ENCODE data around the gene TFB2M.

Gene TFB2M

DNA sequence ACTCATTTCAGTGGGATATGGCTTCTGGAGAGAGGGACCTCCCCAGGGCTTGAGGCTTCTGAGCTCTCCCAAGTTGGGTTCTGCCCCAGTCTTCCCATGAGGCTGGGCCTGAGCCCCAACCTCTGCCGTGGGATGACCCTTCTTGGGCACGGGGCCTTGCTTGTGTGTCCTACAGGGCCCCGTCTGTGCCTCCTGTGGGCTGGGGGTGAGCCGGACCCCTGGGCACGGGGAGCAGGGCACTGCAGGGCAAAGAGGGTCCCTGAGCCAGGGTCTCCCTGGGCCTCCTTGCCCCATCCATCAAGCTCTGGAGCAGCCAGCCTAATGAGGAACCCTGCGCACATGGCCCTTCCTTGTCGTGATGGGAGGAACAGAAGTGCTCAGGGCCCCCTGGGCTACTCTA lies 53.8 kb downstream of the TFB2M start:
- DNase-seq = no peak

- no peak for DNase-seq
These were observed 54.9 kb downstream of the TFB2M start for GRCh38 chr1:246511203-246511602.

DNA sequence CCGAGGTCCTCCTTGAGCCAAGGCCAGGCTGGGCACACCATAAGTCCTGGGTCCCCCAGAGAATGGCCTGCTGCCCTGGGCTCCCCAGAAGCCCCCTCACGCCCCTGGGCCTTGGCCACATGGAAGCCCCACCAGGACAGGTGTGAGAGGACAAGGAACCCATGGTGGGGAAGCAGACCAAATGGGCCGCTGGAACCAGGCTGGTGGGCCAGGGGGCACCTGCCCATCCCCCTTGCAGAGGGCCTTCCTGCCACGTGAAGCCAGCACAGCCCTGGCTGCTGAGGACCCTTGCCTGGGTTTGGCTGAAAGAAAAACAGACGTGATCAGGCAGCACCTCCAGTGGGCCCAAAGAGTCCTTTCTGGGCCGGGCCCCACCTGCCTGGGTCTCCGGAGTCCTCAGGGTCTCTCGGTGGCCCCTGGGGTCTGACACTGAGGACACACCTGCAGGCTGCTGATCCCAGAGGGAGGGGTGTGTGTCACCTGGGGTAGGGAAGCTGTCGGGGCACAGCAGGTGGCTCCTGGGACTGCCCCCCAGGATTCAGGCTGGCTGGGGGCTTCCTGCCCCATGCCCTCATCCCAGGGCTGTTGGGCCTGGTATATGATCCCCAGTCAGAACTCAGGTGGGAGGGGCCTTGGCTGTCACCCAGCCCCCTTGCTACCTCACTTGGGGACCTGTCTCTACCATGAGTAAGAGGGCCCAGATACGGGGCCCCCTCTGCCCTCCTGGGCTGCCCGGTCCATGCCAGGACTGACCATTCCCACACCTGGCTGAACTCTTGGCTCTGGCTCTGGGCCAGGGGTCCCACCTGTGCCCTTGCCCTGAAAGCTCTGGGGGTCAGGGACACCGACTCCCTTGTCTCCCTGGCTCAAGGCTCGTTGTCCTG lies 55.7 kb downstream of the TFB2M start:
- DNase-seq = no peak

DNA sequence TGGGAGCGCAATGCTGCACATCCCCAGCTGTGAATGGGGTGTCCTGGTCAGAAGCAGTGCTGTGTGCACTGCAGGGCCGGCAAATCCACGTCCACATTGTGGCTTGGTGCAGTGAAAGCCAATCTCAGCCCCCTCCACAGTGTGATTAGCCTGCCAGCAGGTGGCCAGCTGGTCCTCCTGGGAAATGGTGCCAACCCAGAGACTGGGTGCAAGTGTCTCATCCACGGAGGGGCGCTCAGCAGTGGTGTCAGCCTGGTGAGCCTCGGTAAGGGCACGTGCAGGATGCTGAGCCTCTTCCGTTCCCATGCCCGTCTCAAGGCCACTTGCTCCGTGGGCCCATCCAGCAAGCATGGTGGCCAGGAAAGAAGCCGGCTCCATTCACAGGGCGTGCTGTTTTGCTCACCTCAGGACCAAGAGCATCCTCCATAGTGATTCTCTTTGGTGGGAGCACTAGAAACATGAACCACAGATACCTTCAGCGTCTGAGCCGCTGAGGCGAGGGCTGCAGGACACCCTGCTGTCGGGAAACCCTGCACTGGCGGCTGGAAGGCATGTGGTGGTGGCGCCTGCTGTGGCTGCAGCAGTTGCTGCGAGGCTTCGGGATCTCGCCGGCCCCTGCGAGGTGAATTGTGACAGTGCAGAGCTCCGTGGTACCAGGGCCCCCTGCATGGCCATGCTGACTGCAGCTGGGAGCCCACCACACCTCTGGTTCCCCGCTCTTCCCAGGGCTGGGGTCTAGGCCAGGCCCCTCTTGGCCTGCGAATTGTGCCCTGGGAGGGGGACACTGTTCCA lies 57.0 kb downstream of the TFB2M start:
- DNase-seq = no peak

DNA sequence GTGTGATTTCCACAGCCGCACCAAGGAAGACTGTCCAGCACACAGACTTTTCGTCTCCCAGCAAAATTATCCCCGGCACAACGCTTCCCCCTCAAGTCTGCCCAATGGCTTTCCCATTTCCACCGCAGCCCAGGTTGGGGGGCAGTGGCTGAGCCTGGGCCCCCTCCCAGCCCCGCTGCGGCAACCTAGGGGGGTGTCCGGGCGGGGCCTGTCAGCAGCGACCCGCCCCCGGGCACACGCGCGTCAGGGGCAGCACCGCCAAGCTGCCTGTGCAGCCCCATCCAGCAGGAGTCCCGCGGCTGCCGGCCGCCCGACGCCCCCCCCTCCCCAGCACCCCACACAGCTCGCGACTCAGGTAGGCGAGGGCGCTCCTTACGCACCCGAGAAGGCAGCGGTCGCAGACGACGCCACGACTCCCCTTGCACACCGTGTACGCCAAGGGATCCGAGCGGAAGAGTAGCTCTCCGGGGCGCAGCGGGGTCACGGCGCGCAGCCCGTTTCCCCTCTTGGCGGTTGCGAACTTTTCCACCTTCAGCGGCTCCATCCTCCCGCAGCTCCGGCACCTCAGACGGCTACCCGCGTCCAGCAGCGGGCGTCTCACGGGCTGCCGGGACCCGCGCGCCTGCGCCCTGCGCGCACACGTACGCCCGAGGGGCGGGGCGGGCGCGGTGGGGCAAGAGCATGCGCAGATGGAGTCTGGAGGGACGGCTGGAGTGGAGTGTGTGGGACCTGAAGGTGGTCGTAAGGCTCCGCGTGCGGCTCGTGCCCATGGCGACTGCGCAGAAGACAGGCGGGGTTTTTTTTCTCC lies 59.2 kb downstream of the TFB2M start, which contains the start of gene SMYD3:
TSS of gene SMYD3 (minus strand) at position 606 of the 808 bp plus-strand sequence.
- DNase-seq = peak; percentile 79

DNA sequence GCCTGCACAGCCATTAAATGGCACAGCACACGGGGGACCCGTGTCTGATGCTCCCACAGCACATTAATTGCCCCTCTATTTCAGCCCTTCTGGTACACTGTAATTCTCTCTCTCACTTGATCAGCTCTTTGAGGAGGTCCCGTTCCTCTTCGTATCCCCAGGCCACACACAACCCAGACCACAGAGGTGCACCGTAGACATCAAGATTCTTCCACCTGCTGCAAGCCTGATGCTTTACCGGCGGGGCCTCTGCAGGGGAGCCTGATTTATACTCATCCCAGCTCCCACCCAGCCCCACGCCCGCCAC lies 59.7 kb downstream of the TFB2M start:
- DNase-seq = no peak

- DNase-seq = no peak
These were observed 62.7 kb downstream of the TFB2M start for GRCh38 chr1:246503341-246503740.

GRCh38 chr1:246497331-246497915 lies 68.6 kb downstream of the TFB2M start:
- peak; percentile 74 for DNase-seq

GRCh38 chr1:246492611-246493245 lies 73.3 kb downstream of the TFB2M start:
- peak; percentile 78 for DNase-seq

DNA sequence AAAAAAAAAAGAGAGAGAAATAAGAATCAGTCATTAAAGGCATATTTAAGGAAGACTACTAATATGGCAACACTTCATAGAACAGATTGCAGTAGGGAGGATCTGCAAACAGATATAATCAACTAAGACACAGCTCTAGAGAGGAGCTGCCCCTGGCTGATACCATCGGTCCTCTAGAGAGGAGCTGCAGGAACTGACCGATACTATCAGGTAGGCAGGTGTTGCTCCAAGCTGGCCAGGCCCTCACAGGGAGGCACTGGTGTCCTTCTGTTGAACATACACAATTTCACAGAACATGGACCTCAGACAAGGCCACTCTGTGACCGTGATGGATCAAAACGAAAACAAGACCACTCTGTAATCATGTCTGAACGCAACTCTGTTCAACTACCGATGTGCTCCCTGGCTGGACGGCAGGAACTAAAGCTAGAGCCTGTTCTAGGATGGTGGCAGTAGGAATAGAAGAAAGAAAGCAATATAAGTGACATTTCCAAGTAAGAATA lies 74.5 kb downstream of the TFB2M start:
- no peak for DNase-seq
